Measurements from ENCODE around the gene KCNH6.

KCNH6 gene

DNA sequence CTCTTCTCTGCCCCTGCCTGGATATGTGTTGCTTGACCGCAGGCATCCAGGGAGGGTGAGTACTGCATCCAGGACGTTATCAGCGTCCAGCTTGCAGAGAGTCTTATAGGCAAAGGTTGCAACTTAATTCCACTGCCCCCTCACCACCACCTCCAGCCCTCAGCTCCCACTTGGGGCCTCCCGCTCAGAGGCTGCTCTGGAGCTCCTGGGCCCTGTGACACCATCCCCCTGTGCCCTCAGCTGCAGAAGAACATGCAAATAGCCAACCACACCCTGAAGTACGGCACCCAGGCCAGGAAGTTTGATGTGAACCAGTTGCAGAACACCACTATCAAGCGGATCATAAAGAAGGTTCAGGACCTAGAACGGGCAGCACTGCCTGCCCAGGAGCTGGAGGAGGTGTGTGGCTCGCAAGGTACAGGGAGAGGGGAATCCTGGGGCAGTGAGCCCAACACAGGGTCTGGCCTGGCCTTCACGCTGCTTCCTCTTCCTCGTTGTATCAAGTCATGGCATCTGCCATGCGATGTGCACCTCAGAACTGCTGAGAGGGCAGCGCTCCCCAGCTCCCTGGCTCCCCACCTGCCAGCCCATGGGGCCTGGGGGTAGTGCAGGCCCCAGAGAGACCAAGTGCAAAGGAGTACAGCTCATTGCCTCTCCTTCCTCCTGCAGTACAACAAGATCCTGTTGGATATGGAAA lies 36.7 kb upstream of the KCNH6 start:
- DNase-seq, result no peak

DNA sequence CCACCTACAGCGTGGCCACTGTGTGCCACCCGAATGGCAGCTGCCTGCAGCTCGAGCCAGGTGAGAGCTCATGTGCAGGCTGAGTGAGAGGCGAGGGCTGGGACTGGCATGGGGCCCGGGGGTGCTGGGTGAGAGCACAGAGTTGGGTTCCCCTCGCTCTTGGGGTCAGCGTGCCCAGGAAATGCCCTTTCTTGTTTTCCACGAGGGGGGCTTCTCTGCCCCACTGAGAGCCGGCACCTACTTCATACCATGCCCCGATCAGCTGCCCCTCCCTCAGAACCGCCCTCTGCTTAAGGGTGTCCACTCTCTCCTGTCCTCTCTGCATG lies 36.2 kb upstream of the KCNH6 start:
- no peak for DNase-seq

DNA sequence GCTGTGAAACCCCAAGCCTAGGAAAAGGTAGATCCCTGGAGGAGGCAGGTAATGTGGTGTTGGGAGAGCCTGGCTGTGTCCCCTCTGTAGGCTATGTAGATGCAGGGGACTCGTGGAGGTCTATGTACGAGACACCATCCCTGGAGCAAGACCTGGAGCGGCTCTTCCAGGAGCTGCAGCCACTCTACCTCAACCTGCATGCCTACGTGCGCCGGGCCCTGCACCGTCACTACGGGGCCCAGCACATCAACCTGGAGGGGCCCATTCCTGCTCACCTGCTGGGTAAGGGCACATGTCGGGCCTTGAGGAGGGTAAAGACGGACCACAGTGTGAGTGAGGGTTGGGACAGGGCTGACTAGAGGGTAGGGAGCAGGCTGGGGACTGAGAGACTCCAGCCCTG lies 34.3 kb upstream of the KCNH6 start:
- DNase-seq, result no peak

DNA sequence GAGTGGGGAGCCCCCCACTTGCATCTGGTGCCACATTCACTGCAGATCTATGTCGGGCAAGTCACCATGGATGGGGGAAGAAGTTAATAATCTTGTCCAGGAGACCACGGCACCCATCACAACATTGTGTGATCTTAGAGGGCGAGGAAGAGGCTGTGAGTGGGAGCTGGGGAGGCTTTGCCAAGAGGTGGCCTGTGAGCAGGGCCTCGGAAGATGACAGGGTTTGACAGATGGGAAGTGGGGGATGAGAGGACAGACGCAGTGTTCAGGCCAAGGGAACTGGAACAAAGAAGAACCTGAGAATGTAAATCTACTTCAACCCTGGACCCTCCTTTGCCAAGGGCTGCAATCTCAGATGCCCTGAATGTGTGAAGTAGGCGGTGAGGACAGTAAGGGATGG lies 33.9 kb upstream of the KCNH6 start:
- DNase-seq, result no peak

DNA sequence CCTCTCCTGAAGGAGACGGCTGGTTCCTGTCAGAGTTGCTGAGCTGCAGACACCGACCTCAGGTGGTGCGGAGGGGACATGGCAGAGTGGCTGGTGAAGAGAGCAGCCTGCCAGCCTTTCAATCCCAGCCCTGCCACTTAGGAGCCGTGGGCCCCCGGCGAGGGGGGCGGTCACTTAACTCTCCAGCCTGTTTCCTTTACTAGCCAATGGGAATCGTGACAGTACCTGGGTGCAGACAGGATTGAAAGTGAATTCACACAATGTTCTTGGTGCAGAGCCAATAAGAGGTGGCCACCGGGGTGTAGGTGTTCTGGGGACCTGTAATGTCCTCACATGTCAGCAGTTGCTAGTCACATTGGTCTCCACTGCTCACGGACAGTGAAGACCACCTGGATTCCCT lies 32.8 kb upstream of the KCNH6 start:
- DNase-seq, result no peak

DNA sequence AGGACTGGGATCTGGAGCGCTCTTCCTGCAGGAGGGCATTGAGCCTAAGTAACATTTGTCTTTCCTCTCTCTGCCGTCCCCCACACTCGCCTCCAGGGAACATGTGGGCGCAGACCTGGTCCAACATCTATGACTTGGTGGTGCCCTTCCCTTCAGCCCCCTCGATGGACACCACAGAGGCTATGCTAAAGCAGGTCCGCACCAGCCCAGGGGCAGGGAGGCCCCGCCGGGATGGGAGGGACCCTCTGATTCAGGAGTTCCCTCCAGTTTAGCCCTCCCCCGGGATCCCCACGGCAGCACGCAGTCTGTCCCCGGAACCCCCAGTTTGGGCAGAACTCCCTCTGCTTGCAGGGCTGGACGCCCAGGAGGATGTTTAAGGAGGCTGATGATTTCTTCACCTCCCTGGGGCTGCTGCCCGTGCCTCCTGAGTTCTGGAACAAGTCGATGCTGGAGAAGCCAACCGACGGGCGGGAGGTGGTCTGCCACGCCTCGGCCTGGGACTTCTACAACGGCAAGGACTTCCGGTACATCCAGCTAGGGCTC lies 32.2 kb upstream of the KCNH6 start:
- no peak for DNase-seq

DNA sequence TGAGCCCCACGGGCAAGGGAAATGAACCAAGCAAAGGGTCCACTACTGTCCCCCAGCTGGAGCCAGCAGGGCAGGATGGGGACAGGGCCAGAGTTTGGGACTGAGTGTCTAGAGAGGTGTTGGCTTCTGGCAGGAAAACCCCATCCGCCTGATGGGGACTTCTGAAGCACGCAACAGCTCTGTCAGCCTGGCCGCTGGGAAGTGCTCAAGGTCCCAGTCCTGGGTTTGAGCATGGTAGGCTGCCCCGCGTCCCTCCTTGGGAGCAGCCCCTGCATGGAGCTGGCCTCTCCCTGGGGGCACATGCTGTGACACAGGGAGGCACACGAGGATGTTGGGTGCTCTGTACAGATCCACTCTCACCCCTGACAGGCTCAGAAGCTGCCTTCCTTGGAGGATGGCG lies 31.7 kb upstream of the KCNH6 start:
- DNase-seq, result no peak

DNA sequence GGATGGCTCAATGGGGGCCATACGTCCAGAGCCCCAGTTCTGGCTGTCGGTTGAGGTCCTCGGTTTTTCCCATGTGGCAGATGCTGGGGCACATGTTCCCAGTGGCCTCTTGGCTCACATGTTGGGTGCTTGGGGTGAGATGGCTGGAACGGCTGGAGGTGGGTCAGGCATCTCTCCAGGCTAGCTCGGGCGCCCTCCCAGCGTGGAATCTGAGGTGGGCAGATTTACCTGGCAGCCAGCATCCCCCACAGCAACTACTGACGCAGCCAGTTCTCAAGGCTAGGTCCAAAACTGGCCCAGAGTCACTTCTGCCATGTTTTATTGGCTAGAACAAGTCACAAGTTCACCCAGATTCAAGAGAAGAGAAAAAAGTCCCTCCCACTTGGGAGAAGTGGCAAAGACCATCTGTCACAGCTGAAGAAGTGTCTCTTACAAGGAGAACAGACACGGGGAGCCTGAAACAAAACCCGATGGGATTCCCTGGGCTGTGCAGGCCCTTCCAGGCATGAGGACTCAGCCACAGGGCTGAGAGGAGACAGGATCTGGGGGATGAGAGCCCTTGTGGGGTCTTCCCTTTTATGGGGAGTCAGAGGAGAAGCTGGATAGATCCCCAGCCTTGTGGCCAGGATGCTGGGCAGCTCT lies 31.1 kb upstream of the KCNH6 start:
- DNase-seq, result no peak

DNA sequence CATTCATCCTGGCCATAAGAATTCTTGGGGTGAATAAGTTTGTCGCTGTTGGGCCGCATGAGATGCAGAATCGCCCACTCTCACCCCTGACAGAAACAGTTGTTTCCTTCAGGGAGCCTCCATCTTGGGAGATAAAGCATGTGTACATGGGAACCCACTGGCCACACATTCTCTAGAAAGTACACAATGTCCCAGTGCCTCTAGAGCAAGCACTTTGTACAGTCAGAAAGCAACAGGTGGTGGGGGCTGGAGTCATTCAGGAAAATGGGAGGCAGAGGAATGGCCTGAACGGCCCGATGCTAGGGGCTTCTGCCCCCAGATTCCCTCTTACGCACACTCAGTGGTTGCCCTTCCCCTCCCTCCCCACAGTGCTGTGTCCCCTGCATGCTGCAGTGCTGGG lies 30.2 kb upstream of the KCNH6 start:
- no peak for DNase-seq

DNA sequence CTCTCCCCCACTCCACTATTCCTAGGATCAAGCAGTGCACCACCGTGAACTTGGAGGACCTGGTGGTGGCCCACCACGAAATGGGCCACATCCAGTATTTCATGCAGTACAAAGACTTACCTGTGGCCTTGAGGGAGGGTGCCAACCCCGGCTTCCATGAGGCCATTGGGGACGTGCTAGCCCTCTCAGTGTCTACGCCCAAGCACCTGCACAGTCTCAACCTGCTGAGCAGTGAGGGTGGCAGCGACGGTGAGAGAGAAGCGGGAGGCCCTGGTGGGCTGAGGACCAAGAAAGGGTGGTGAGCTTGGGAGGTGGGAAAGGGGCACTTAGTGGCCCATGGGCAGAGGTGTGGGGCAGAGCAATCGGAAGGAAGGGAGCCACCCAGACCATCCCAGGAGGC lies 29.7 kb upstream of the KCNH6 start:
- DNase-seq, result no peak

DNA sequence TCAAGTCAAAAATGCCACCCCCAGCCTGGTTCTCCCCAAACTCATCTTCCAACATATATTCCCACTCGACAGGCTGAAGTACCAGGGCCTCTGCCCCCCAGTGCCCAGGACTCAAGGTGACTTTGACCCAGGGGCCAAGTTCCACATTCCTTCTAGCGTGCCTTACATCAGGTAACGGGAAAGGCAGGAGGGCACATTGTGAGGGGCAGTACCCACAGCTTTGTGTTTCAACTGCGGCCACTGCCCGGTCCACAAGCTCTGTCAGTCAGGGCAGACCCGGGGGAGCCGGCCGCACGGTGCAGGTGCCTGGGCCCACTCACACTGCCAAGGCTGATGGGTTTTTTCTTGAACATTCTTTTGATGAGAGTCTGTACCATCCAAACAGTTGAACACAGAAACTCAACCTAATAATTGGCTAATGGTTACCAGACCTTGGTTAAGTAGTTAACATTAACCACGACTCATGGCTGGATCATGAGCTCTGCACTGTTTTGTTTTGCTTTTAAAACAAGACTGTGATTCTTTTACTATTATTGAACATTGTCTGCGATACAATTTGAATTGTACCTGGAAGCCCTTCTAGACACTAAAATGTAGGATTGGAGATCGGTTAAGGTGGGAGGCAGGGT lies 28.7 kb upstream of the KCNH6 start:
- DNase-seq, result no peak

DNA sequence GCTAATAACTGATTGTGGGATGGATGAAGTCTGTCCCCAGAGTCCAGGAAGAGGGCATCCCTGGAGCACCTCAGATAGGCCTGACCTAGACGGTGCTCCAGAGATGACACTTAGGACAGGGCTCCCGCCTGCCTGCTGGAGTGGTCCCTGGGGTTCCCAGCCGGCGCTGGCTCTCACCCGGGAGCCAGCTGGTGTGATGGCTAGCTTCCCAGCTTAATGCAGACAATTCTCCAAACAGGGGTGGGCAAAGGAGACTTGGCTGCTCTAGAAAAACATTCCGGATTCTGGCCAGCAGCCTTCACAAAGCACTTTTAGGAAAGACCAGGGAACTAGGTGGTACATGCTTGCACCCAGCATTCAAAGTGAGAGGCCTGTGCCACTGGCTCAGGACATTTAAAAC lies 27.7 kb upstream of the KCNH6 start:
- no peak for DNase-seq

DNA sequence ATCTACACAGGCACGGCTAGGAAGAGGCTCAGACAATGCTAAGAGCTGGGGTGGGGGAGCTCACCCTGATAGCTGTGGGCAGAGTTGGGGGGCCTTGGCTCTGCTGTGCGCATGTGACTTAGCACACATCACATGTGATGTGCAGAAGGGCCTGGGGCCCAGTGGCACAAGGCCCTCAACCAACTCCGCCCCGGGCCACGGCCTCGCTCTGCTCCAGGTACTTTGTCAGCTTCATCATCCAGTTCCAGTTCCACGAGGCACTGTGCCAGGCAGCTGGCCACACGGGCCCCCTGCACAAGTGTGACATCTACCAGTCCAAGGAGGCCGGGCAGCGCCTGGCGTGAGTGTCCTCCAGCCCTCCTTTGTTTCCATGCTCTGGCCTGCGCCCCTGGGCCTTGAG lies 27.0 kb upstream of the KCNH6 start:
- DNase-seq, result no peak

DNA sequence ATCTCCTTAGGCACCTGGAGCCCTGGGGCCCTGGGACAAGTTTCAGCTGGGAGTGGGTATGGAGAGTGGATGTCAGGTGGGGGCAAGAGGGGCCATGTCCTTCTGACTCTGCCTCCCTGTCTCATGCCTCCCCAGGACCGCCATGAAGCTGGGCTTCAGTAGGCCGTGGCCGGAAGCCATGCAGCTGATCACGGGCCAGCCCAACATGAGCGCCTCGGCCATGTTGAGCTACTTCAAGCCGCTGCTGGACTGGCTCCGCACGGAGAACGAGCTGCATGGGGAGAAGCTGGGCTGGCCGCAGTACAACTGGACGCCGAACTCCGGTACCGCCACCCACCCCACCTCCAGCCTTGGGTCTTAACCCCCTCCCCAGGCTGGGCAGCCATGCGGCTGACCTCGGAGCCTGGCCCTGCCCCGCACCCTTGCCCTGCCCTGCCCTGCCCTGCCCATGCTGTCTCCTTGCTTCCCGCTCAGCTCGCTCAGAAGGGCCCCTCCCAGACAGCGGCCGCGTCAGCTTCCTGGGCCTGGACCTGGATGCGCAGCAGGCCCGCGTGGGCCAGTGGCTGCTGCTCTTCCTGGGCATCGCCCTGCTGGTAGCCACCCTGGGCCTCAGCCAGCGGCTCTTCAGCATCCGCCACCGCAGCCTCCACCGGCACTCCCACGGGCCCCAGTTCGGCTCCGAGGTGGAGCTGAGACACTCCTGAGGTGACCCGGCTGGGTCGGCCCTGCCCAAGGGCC lies 26.3 kb upstream of the KCNH6 start:
- no peak for DNase-seq

DNA sequence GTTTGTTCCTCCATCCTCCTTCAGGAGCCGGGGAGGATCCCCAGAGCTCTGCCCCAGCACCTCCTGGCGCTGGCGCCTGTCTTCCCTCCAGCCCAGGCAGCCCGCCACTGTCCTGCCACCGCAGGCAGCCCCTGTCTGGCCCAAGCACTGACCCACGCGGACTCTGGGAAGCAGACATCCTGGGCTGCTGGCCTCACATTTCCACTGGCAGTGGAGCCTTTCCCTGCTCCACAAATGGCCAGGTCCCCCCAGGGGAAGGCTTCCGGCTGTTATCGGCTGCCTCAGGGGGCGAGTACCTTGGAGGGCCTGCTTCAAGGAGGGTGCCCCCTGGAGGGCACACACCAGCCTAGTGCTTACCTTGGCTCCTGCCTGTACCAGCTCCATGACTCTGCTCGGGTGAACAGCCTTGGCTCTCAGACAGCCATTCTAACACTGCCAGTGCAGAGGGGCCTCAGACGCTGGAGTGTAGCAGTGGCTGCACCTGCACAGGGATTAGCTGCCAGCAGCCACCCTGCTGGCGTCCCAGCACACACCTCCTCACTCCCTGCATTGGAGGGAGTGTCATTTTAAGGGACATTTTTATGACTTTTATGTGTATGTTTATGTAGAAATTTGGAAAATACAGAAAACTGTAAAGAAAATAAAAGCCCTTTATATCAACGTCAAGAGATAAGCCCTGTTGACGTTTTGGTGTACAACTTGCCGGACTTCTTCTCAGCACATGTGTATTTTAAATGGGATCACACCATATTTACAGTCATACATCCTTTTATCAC lies 25.3 kb upstream of the KCNH6 start:
- no peak for DNase-seq

DNA sequence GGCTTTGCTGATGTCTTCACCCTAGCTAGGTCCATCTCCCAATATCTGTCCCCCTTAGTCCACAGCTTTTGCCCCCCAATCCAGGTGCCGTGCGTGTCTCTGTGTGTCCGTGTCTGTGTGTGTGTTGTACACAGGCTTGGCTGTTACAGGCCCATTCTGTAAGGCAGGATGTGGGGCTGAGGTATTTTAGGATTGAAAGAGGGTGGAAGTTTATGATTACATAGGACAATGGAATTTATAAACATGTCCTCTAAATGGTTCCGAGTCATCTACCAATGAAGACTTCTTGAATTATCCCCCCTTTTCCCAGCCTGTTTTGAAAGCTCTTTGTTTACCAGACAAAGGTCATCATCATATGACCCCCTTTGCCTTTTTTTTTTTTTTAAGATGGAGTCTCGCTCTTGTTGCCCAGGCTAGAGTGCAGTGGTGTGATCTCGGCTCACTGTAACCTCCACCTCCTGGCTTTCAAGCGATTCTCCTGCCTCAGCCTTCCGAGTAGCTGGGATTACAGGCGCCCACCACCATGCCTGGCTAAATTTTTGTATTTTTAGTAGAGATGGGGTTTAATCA lies 24.4 kb upstream of the KCNH6 start:
- DNase-seq, result no peak

DNA sequence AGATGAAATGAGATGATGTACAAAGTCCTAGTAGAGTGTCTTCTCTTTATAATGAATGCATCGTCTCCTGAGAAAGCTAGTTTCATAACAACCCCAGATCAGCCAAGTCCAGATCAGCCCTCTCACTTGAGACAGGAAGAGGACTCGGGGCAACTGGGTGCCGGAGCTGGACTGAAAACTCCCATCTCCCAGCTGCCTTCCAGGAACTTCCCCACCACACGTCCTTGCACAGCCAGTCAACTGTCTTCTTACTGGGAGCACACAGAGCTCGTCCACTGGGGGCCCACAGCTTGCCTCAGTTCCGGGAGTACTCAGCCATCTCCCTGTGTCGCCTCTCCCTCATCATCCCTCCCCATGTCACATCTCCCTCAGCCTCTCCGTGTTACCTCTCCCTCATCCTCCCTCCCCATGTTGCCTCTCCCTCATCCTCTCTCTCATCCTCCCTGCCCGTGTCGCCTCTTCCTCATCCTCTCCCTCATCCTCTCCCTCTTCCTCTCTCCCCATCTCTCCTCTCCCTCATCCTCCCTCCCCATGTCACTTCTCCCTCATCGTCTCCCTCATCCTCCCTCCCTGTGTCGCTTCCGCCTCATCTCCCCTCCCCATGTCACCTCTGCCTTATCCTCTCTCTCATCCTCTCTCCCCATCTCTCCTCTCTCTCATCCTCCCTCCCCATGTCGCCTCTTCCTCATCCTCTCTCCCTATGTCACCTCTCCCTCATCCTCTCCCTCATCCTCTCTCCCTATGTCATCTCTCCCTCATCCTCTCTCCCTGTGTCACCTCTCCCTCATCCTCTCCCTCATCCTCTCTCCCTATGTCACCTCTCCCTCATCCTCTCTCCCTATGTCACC lies 22.4 kb upstream of the KCNH6 start:
- no peak for DNase-seq

DNA sequence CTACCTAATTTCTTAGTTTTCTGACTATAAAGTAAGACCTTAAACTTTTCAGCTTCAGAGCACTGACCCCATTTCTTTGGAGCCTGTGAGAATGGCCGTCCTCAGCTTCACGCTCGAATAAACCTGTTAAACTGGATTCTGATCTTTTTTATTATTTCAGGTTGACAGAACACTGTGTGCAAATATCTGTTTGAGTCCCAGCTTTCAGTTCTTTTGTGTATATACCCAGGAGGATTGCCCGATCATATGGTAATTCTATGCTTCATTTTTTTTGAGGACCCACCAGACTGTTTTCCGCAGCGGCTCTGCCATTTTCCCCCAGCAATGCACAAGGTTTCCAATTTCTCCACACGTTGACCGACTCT lies 19.8 kb upstream of the KCNH6 start:
- no peak for DNase-seq

DNA sequence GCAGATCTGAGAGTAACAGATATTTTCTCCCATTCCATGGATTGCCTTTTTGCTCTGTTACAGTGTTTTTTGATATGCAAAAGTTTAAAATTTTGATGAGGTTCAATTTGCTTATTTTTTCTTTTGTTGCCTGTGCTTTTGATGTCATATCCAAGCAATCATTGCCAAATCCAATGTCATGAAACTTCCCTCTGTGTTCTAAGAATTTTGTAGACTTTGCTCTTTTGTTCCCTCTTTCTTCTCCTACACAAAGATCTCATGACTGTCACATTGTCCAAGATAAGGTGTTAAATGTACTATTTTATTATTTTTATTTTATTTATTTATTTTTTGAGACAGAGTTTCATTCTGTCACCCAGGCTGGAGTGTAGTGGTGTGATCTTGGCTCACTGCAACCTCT lies 18.9 kb upstream of the KCNH6 start:
- no peak for DNase-seq

DNA sequence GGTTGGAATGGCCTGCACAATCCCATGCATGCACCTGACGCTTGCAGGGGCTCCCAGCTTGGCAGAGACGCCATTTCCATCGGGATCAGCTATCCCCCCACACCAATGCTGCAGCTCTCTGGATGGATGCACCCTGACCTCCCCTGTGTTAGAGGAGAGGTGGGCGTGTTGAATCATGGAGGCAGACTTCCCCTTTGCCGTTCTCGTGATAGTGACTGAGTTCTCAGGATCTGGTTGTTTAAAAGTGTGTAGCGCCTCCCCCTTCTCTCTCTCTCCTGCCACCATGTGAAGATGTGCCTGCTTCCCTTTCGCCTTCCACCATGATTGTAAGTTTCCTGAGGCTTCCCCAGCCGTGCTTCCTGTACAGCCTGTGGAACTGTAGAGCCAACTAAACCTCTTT lies 17.8 kb upstream of the KCNH6 start:
- DNase-seq, result no peak

DNA sequence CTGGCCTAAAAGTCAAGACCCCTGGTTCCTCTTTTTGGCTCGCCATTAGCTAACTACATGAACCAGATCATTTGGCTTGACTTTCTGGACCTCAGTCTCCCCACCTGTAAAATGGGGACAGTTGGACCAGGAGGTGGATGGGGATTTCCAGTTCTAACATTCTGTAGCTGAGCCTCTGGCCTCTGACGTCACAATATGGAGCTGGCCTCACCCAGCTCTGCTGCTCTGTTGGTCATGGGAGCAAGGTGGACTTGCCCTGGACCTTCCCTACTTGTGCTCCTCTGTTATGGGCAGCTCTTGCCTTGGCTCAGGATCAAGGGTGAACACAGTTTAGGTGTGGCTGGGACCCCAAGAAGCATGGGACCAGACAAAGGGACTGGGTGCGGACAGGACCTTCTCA lies 16.5 kb upstream of the KCNH6 start:
- no peak for DNase-seq

DNA sequence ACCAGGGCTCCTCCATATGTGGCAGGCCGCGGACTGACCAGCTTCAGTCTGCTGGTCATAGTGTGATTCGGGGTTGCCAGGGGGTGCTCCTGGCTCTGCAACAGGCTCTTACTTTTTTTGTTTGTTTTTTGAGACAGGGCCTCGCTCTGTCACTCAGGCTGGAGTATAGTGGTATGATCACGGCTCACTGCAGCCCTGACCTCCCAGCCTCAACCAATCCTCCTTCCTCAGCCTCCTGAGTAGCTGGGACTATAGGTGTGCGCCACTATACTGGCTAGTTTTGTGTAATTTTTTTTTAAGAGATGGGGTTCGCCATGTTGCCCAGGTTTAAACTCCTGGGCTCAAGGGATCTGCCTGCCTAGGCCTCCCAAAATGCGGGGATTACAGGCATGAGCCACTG lies 11.8 kb upstream of the KCNH6 start:
- no peak for DNase-seq

Data from effector CD4-positive, alpha-beta T cell (primary cell).